ENCODE results near the gene AATF.
"Not testable (repeated sequence)": the region's sequence is repeated elsewhere in the genome, so short reads cannot be mapped to it uniquely, and the experiment has no call there.

AATF gene

GRCh38 chr17:37069087-37069486, 120.3 kb downstream of the AATF start:
- no peak for DNase-seq (ENCODE audit: low read depth in 4 of 4, low spot score in 1 of 4)

GRCh38 chr17:37073464-37073863, 124.7 kb downstream of the AATF start:
- not testable (repeated sequence) for DNase-seq (ENCODE audit: low read depth in 4 of 4, low spot score in 1 of 4)

GRCh38 chr17:37079065-37079708, 130.4 kb downstream of the AATF start:
- no peak for DNase-seq (ENCODE audit: low read depth in 4 of 4, low spot score in 1 of 4)

GRCh38 chr17:37079735-37080134, 131.0 kb downstream of the AATF start:
- no peak for DNase-seq (ENCODE audit: low read depth in 4 of 4, low spot score in 1 of 4)

GRCh38 chr17:37081287-37081686, 132.5 kb downstream of the AATF start:
- DNase-seq (ENCODE audit: low read depth in 4 of 4, low spot score in 1 of 4), result no peak

GRCh38 chr17:37082311-37082860, 133.6 kb downstream of the AATF start:
- DNase-seq (ENCODE audit: low read depth in 4 of 4, low spot score in 1 of 4), result no peak

- DNase-seq (ENCODE audit: low read depth in 4 of 4, low spot score in 1 of 4), result no peak
Measured at GRCh38 chr17:37082985-37083384, 134.2 kb downstream of the AATF start.

- no peak for DNase-seq (ENCODE audit: low read depth in 4 of 4, low spot score in 1 of 4)
Measured at GRCh38 chr17:37083456-37083855, 134.7 kb downstream of the AATF start.

GRCh38 chr17:37084372-37084771, 135.6 kb downstream of the AATF start:
- no peak for DNase-seq (ENCODE audit: low read depth in 4 of 4, low spot score in 1 of 4)

GRCh38 chr17:37086334-37086733, 137.6 kb downstream of the AATF start:
- DNase-seq (ENCODE audit: low read depth in 4 of 4, low spot score in 1 of 4), result no peak

GRCh38 chr17:37086948-37087347, 138.2 kb downstream of the AATF start:
- no peak for DNase-seq (ENCODE audit: low read depth in 4 of 4, low spot score in 1 of 4)

GRCh38 chr17:37087683-37088082, 138.9 kb downstream of the AATF start:
- no peak for DNase-seq (ENCODE audit: low read depth in 4 of 4, low spot score in 1 of 4)

GRCh38 chr17:37088459-37088858, 139.7 kb downstream of the AATF start:
- DNase-seq (ENCODE audit: low read depth in 4 of 4, low spot score in 1 of 4), result no peak

GRCh38 chr17:37088913-37089312, 140.2 kb downstream of the AATF start:
- no peak for DNase-seq (ENCODE audit: low read depth in 4 of 4, low spot score in 1 of 4)

GRCh38 chr17:37089956-37090355, 141.2 kb downstream of the AATF start:
- DNase-seq (ENCODE audit: low read depth in 4 of 4, low spot score in 1 of 4), result peak in 1 of 4 experiments; percentile 2

GRCh38 chr17:37090941-37091340, 142.2 kb downstream of the AATF start:
- no peak for DNase-seq (ENCODE audit: low read depth in 4 of 4, low spot score in 1 of 4)

- no peak for DNase-seq (ENCODE audit: low read depth in 4 of 4, low spot score in 1 of 4)
Measured at GRCh38 chr17:37092071-37092470, 143.3 kb downstream of the AATF start.

GRCh38 chr17:37092701-37093100, 143.9 kb downstream of the AATF start:
- no peak for DNase-seq (ENCODE audit: low read depth in 4 of 4, low spot score in 1 of 4)

- DNase-seq (ENCODE audit: low read depth in 4 of 4, low spot score in 1 of 4), result no peak
Measured at GRCh38 chr17:37094391-37094790, 145.6 kb downstream of the AATF start.

GRCh38 chr17:37096071-37096470, 147.3 kb downstream of the AATF start:
- no peak for DNase-seq (ENCODE audit: low read depth in 4 of 4, low spot score in 1 of 4)

- DNase-seq (ENCODE audit: low read depth in 4 of 4, low spot score in 1 of 4), result no peak
Measured at GRCh38 chr17:37097154-37097553, 148.4 kb downstream of the AATF start.

GRCh38 chr17:37098152-37098551, 149.4 kb downstream of the AATF start:
- no peak for DNase-seq (ENCODE audit: low read depth in 4 of 4, low spot score in 1 of 4)

Measured in stimulated activated CD4-positive, alpha-beta T cell treated with anti-CD3 and anti-CD28 coated beads, Interleukin-1b, Interleukin-23, amount 100 ng/mL, for 24 hours (primary cell).